H1 (cell line): ENCODE data around the gene CTRL. TPM values are rescaled to one million over a fixed set of nuclear protein-coding genes. Genes with fewer than 3 reads are reported as not detected.

ENCODE experiments used
- CTCF ChIA-PET: fragments of 300-600 bp; sonication (Branson Sonifier 250); formaldehyde crosslinking; loops from one replicate; lab custom pipeline; 2021; ENCODE audit not compliant: partially characterized antibody; lab: Charles Lee
- POLR2A ChIA-PET: fragments of 300-600 bp; sonication (Branson Sonifier 250); formaldehyde crosslinking; loops from one replicate; lab custom pipeline; 2021; ENCODE audit warnings: inconsistent platforms; ENCODE audit not compliant: partially characterized antibody; lab: Charles Lee
- DNase-seq, 2 experiments: peaks; one replicate each; pipeline versions ENCODE4 v3.0.0 to v3.0.0-alpha.2; 2010 to 2022; ENCODE audit warnings: low spot score in 2 of 2, low read depth in 1 of 2, mixed read lengths in 1 of 2
- FAIRE-seq: peaks from 2 replicates; lab custom pipeline; 2011; peaks lifted over from hg19 to GRCh38; lab: Jason Lieb, UNC
- H2AFZ ChIP-seq: 2 replicates; pipeline ENCODE4 v1.8.1; 2012; ENCODE audit warnings: low read length, inconsistent platforms
- H2AK5ac ChIP-seq: 2 replicates; pipeline ENCODE4 v1.6.1; 2013; ENCODE audit warnings: low read depth, low read length
- H2BK120ac ChIP-seq: replicated peaks from 2 replicates; pipeline ENCODE3; 2013; ENCODE audit warnings: low read depth, low read length, inconsistent platforms
- H2BK12ac ChIP-seq: 2 replicates; pipeline ENCODE4 v1.6.1; 2013; ENCODE audit warnings: low read depth, low read length
- H2BK15ac ChIP-seq: 2 replicates; pipeline ENCODE4 v1.6.1; 2013; ENCODE audit warnings: low read length
- H2BK20ac ChIP-seq: 2 replicates; pipeline ENCODE4 v1.6.1; 2013; ENCODE audit warnings: low read length
- H2BK5ac ChIP-seq: 2 replicates; pipeline ENCODE4 v1.6.1; 2013; ENCODE audit warnings: low read depth, low read length
- H3K14ac ChIP-seq: 2 replicates; pipeline ENCODE4 v1.6.1; 2013; ENCODE audit warnings: inconsistent platforms; ENCODE audit not compliant: insufficient read length
- H3K18ac ChIP-seq: 2 replicates; pipeline ENCODE4 v1.6.1; 2013; ENCODE audit warnings: low read length; ENCODE audit errors: extremely low read depth
- H3K23ac ChIP-seq: 2 replicates; pipeline ENCODE4 v1.6.1; 2013; ENCODE audit warnings: inconsistent platforms; ENCODE audit not compliant: insufficient read length
- H3K23me2 ChIP-seq: 2 replicates; pipeline ENCODE4 v1.6.1; 2013; ENCODE audit warnings: low read depth, low read length
- H3K27ac ChIP-seq: 2 replicates; pipeline ENCODE4 v1.6.1; 2011; ENCODE audit warnings: low read depth, low read length, inconsistent platforms
- H3K27me3 ChIP-seq, 4 experiments: replicated peaks in 1 of 4; 1 replicate in 1 of 4; 2 replicates in 3 of 4; pipeline versions ENCODE4 v1.6.1 to v1.8.1; 2011 to 2013; ENCODE audit warnings: low read length in 3 of 4, mild to moderate bottlenecking in 3 of 4, inconsistent platforms in 2 of 4, mixed read lengths in 2 of 4, moderate library complexity in 1 of 4; ENCODE audit not compliant: control insufficient read depth in 3 of 4, insufficient read depth in 3 of 4; ENCODE audit errors: extremely low read depth in 1 of 4
- H3K36me3 ChIP-seq, 4 experiments: 2 replicates each; pipeline versions ENCODE4 v1.6.1 to v1.8.1; 2011 to 2013; ENCODE audit warnings: mild to moderate bottlenecking in 4 of 4, low read length in 3 of 4, moderate library complexity in 2 of 4, control low read depth in 1 of 4, inconsistent platforms in 1 of 4; ENCODE audit not compliant: insufficient read depth in 4 of 4, control insufficient read depth in 2 of 4
- H3K4ac ChIP-seq: replicated peaks from 2 replicates; pipeline ENCODE3; 2013; ENCODE audit warnings: low read length, low read depth, mixed read lengths, inconsistent platforms; ENCODE audit not compliant: insufficient read length
- H3K4me1 ChIP-seq, 4 experiments: replicated peaks in 1 of 4; 1 replicate in 1 of 4; 2 replicates in 3 of 4; pipeline versions ENCODE4 v1.6.1 to v1.8.1; 2011 to 2013; ENCODE audit warnings: low read length in 3 of 4, inconsistent platforms in 2 of 4, mixed read lengths in 1 of 4; ENCODE audit not compliant: insufficient read depth in 4 of 4, control insufficient read depth in 3 of 4
- H3K4me2 ChIP-seq, 2 experiments: 2 replicates each; pipeline versions ENCODE4 v1.6.1 to v1.8.1; 2011 to 2013; ENCODE audit warnings: low read depth in 2 of 2, low read length in 2 of 2, control low read depth in 1 of 2, inconsistent platforms in 1 of 2, mild to moderate bottlenecking in 1 of 2; ENCODE audit not compliant: insufficient read depth in 1 of 2
- H3K4me3 ChIP-seq, 4 experiments: fragments of 200-600, 300-600 bp in 1 of 4; sonication (generic), shearing (Covaris generic), sonication (Bioruptor Twin) in 1 of 4; 2 replicates each; pipeline versions ENCODE4 v1.5.1 to v1.8.1; 2011 to 2016; ENCODE audit warnings: low read length in 4 of 4, low read depth in 3 of 4, control low read depth in 2 of 4, inconsistent platforms in 2 of 4, mild to moderate bottlenecking in 2 of 4, mixed read lengths in 1 of 4, moderate library complexity in 1 of 4; ENCODE audit not compliant: insufficient read depth in 2 of 4; ENCODE audit errors: extremely low read depth in 1 of 4
- H3K56ac ChIP-seq: replicated peaks from 2 replicates; pipeline ENCODE3; 2013; ENCODE audit warnings: low read depth, mild to moderate bottlenecking, mixed read lengths, low read length, inconsistent platforms; ENCODE audit not compliant: insufficient read length
- H3K79me1 ChIP-seq: 2 replicates; pipeline ENCODE4 v1.6.1; 2013; ENCODE audit warnings: low read depth, low read length, control low read depth
- H3K79me2 ChIP-seq, 2 experiments: 2 replicates each; pipeline versions ENCODE4 v1.6.1 to v1.8.1; 2012 to 2013; ENCODE audit warnings: low read length in 2 of 2, mild to moderate bottlenecking in 2 of 2, inconsistent platforms in 1 of 2; ENCODE audit not compliant: insufficient read depth in 2 of 2, control insufficient read depth in 1 of 2
- H3K9ac ChIP-seq, 4 experiments: replicated peaks in 1 of 4; 1 replicate in 1 of 4; 2 replicates in 3 of 4; pipeline versions ENCODE4 v1.6.1 to v1.8.1; 2011 to 2013; ENCODE audit warnings: low read depth in 3 of 4, low read length in 3 of 4, control low read depth in 2 of 4, mild to moderate bottlenecking in 2 of 4, moderate library complexity in 2 of 4, inconsistent platforms in 1 of 4; ENCODE audit errors: extremely low read depth in 1 of 4
- H3K9me3 ChIP-seq, 2 experiments: 2 replicates each; pipeline versions ENCODE4 v1.6.1 to v1.8.1; 2012 to 2013; ENCODE audit warnings: mild to moderate bottlenecking in 2 of 2, moderate library complexity in 2 of 2, control low read depth in 1 of 2, inconsistent platforms in 1 of 2, low read depth in 1 of 2, low read length in 1 of 2, mixed read lengths in 1 of 2; ENCODE audit not compliant: insufficient read depth in 2 of 2
- H4K20me1 ChIP-seq, 2 experiments: replicated peaks in 1 of 2; 2 replicates each; pipeline versions ENCODE3 to v1.8.1; 2011 to 2013; ENCODE audit warnings: inconsistent platforms in 2 of 2, low read length in 2 of 2, mild to moderate bottlenecking in 1 of 2; ENCODE audit not compliant: insufficient read depth in 2 of 2, control insufficient read depth in 1 of 2
- H4K5ac ChIP-seq: 2 replicates; pipeline ENCODE4 v1.6.1; 2013; ENCODE audit warnings: low read length, low read depth, mixed read lengths, inconsistent platforms; ENCODE audit not compliant: insufficient read length
- H4K8ac ChIP-seq: 2 replicates; pipeline ENCODE4 v1.8.0; 2013; ENCODE audit warnings: mild to moderate bottlenecking, moderate library complexity, low read length, inconsistent platforms; ENCODE audit not compliant: insufficient read depth; ENCODE audit errors: extremely low read depth
- H4K91ac ChIP-seq: replicated peaks from 2 replicates; pipeline ENCODE3; 2013; ENCODE audit warnings: low read length, mixed read lengths, inconsistent platforms; ENCODE audit not compliant: insufficient read length
- BCL11A ChIP-seq, 2 experiments: IDR thresholded peaks; one replicate each; pipeline ENCODE4 v1.6.1; 2011; ENCODE audit warnings: low read depth in 2 of 2, low read length in 2 of 2, mild to moderate bottlenecking in 2 of 2
- CEBPB ChIP-seq: IDR thresholded peaks from 2 replicates; pipeline ENCODE4 v1.6.1; 2012; ENCODE audit warnings: low read depth, low read length
- CHD2 ChIP-seq: IDR thresholded peaks from 2 replicates; pipeline ENCODE4 v1.6.1; 2012; ENCODE audit warnings: low read length, improper control_type of control experiment
- EZH2 ChIP-seq: fragments of 200-600 bp; sonication (generic); IDR thresholded peaks from 2 replicates; pipeline ENCODE4 v1.7.1; 2012; ENCODE audit warnings: low read depth, mild to moderate bottlenecking, moderate library complexity, low read length, inconsistent platforms; ENCODE audit not compliant: severe bottlenecking
- NRF1 ChIP-seq: IDR thresholded peaks from 2 replicates; pipeline ENCODE4 v1.6.1; 2011; ENCODE audit warnings: mild to moderate bottlenecking, low read depth, low read length, improper control_type of control experiment
- PHF8 ChIP-seq: fragments of 200-600 bp; sonication (generic); conservative IDR thresholded peaks from 2 replicates; pipeline ENCODE4 v1.7.1; 2012; ENCODE audit warnings: low read depth, mild to moderate bottlenecking, inconsistent platforms, low read length, moderate library complexity
- RNF2 ChIP-seq: fragments of 200-900, 300-1000 bp; sonication (generic); IDR thresholded peaks from 2 replicates; pipeline ENCODE4 v1.7.1; 2016; ENCODE audit warnings: borderline replicate concordance, low read depth, mild to moderate bottlenecking, antibody characterized with exemption, low read length; ENCODE audit not compliant: poor library complexity, severe bottlenecking; ENCODE audit errors: missing control alignments
- SIN3A ChIP-seq, 2 experiments: IDR thresholded peaks in 1 of 2; conservative IDR thresholded peaks in 1 of 2; 2 replicates each; pipeline ENCODE4 v1.6.1; 2011 to 2012; ENCODE audit warnings: low read length in 2 of 2, improper control_type of control experiment in 1 of 2, low read depth in 1 of 2, mild to moderate bottlenecking in 1 of 2
- SP2 ChIP-seq: IDR thresholded peaks from 2 replicates; pipeline ENCODE4 v1.6.1; 2012; ENCODE audit warnings: mild to moderate bottlenecking, low read length, inconsistent platforms
- TAF7 ChIP-seq: optimal IDR thresholded peaks from 2 replicates; pipeline ENCODE3; 2011; ENCODE audit warnings: low read depth, mild to moderate bottlenecking, inconsistent platforms, low read length, moderate library complexity, borderline replicate concordance
- WGBS, 2 experiments: shearing (Covaris generic) in 1 of 2; methylation state at CpG; one replicate each; pipeline versions ENCODE4 v1.1.6 to v1.1.7; 2013 to 2015; ENCODE audit warnings: low lambda C conversion rate in 2 of 2, mixed read lengths in 2 of 2, inconsistent platforms in 1 of 2, low coverage in 1 of 2, missing lambda C conversion rate in 1 of 2; ENCODE audit not compliant: insufficient replicate concordance in 2 of 2, insufficient coverage in 1 of 2, insufficient read length in 1 of 2; ENCODE audit errors: extremely low coverage in 1 of 2, missing lambda C conversion rate in 1 of 2; 5-methylcytosine and 5-hydroxymethylcytosine counted together
- polyA plus RNA-seq, 7 experiments: library from polyadenylated mRNA; depleted of rRNA in 3 of 7; stranded (reverse) in 5 of 7; unstranded in 2 of 7; fragments of >200 nt in 5 of 7; fragments of 200-250 nt in 2 of 7; gene quantifications; 1 replicate in 5 of 7; 2 replicates in 1 of 7; 4 replicates in 1 of 7; pipeline versions ENCODE4 v1.2.1 to v1.2.3, GENCODE V29; 2011 to 2013; ENCODE audit warnings: missing spikeins in 2 of 7, mixed read lengths in 2 of 7
- total RNA-seq: library from RNA; stranded (reverse); fragmentation: NEBNext Ultra II Directional; extraction: Animal tissue kit (Norgen Biotek cat#: 25700); gene quantifications from 2 replicates; pipeline ENCODE4 v1.2.1, GENCODE V29; 2021
- TF ChIP-seq, protein P1 (sequence below): IDR thresholded peaks from 2 replicates; pipeline ENCODE4 v1.6.1; 2012; ENCODE audit warnings: inconsistent platforms

CTRL gene
- total and polyA plus RNA-seq, 2 of the 8 experiments (the other 6 are each of a cell fraction or from before 2014, with no cell fraction given), result 1.7 to 4.2 TPM

DNA sequence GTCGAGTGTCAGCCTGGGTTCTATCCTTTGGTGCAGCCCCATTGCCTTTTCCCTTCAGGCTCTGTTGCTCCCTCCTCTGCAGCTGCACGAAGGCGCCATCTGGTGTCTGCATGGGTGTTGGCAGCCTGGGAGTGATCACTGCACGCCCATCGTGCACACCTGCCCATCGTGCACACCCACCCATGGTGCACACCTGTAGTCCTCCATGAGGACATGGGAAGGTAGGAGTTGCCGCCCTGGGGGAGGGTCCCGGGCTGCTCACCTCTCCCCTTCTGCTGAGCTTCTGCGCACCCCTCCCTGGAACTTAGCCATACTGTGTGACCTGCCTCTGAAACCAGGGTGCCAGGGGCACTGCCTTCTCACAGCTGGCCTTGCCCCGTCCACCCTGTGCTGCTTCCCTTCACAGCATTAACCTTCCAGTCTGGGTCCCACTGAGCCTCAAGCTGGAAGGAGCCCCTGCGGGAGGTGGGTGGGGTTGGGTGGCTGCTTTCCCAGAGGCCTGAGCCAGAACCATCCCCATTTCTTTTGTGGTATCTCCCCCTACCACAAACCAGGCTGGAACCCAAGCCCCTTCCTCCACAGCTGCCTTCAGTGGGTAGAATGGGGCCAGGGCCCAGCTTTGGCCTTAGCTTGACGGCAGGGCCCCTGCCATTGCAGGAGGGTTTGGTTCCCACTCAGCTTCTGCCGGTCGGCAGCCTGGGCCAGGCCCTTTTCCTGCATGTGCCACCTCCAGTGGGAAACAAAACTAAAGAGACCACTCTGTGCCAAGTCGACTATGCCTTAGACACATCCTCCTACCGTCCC, 2.9 kb downstream of the CTRL start:
- Histone ChIP-seq H3K4ac (no peak overlapping the region), H3K79me2 (no peaks in the 10 kb centered on the region), H2BK12ac (no peak overlapping the region), H4K8ac (no peak overlapping the region), H2AK5ac (no peak overlapping the region), H3K79me1 (no peaks in the 10 kb centered on the region), H3K27ac (no peak overlapping the region), H3K4me1 (peaks cover 0 to 8% (median 4%) of the 10 kb centered on the region in 4 experiments; a peak in 5 of 7 replicates), H3K9me3 (no peaks in the 10 kb centered on the region), H3K4me2 (no peak overlapping the region), H4K20me1 (peaks cover 3 to 27% of the 10 kb centered on the region in 2 experiments), H3K9ac (no peak overlapping the region), H3K23ac (no peak overlapping the region), H2BK20ac (no peak overlapping the region), H3K56ac (no peak overlapping the region), H3K14ac (no peak overlapping the region), H3K23me2 (no peaks in the 10 kb centered on the region), H2BK15ac (no peak overlapping the region), H3K18ac (no peak overlapping the region), H4K91ac (no peak overlapping the region), H3K36me3 (no peaks in the 10 kb centered on the region; a peak in 2 of 8 replicates), H2AFZ (no peak overlapping the region), H3K4me3 (no peak overlapping the region), H3K27me3 (no peaks in the 10 kb centered on the region), H2BK5ac (no peak overlapping the region), H4K5ac (no peak overlapping the region), H2BK120ac (no peak overlapping the region)
- ChIA-PET CTCF (interaction anchor here (0.7 to 27.1 kb wide), 19 partner anchors 9 to 265 kb away, joined by 3 to 623 read pairs (median 4); partner anchors contain the start of genes EDC4, NRN1L, PSKH1 and RANBP10), POLR2A (interaction anchor here (0.7 to 7.5 kb wide), 6 partner anchors 7 to 51 kb away, joined by 3 to 43 read pairs (median 15); partner anchors contain the start of genes LCAT, NRN1L and PSMB10)
- 61% methylated on average over 15 of the region's 16 CpGs; no CpG with 5 or more reads in 1 of the 2 experiments for WGBS, 2 experiments
- peak in 1 of 2 experiments; percentile 91 for DNase-seq
- peak; percentile 78 for FAIRE-seq
- TF ChIP-seq PHF8 (no peak), TAF7 (no peak), SIN3A (conservative IDR thresholded peaks at IDR 0.05 in 1 of 2, IDR thresholded peaks at IDR 0.05 in 1 of 2; ENCODE audit: low read depth in 1 of 2, low read length in 2 of 2) (peak in 1 of 2 experiments; percentile 76; a peak in 2 of 4 replicates), CHD2 (no peak), RNF2 (no peak), CEBPB (no peak), BCL11A (IDR thresholded peaks at IDR 0.05; ENCODE audit: low read depth in 2 of 2, low read length in 2 of 2) (no peak), SP2 (no peak), NRF1 (no peak), EZH2 (no peak)
- TF ChIP-seq, protein P1, sequence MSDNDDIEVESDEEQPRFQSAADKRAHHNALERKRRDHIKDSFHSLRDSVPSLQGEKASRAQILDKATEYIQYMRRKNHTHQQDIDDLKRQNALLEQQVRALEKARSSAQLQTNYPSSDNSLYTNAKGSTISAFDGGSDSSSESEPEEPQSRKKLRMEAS, result peak; percentile 47
